Stimulated activated CD4-positive, alpha-beta T cell treated with anti-CD3 and anti-CD28 coated beads, Interleukin-15, amount 100 ng/mL, for 24 hours (primary cell): Measurements from ENCODE around the gene TMEM88.
A peak's percentile ranks its signal among the peaks of the same experiment; 100 is the strongest.

Experiments
- DNase-seq: peaks from one replicate; pipeline ENCODE4 v3.0.0-alpha.2; 2020

The TMEM88 gene

DNA sequence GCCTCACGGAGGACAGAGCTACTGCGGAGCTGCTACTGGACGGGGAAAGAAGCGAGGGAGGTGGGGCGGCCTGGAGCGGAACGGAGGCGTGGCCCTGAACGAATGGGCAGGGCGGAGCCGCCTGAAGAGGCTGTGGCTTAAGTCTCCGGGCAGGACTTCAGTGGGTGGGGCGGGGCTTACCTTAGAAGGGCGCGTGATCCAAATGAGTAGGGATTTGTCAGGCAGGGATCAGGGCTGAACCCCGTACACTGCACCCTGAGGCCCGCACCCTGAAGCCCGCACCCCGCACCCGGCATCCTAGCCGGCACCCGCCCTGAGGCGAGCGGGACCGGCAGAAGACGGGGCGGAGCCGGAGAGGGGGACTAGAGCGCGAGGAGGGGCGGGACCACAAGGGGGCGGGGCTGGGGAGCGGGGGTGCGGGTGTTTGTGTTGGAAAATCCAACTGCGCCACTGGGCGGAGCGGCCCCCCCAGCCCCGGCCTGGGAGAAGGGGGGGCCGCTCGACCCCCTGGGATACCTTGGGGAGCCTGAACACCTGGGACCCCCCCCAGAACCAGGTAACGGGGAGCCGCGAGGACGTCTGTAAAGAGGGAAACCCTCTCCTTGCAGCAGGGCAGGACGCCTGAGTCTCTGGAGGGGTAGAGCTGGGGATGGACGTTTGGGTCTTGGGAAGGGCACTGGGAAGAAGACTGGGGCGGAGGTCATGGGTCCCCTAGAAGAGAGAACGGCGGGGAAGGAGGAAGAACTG, 20.9 kb upstream of the TMEM88 start, which contains the start of gene KDM6B:
Gene KDM6B (plus strand): TSS at position 423 of the 747 bp plus-strand sequence. CDS start 11,338 bp downstream, outside the sequence.
- DNase-seq: peak; percentile 94

DNA sequence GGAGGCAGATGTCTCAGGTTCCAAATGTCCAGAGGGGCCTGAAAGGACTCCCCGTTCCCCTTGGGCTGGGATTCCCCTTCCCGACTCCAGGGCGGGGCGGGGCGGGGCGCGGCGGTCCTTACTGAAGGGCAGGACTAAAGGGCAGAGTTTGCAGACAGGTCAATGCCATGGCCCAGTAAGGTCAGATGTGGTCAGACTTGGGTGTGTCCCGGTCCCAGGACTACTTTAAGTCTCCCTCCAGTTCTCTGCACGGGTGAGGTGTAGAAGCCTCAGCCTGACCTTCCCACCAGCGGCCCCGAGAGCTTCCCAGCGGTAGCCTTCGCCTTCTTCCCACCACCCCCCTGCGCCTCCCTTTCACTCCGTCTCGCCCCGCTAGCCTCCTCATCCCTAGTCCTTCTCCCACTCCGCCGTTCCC, 20.3 kb upstream of the TMEM88 start:
- DNase-seq: peak; percentile 59

DNA sequence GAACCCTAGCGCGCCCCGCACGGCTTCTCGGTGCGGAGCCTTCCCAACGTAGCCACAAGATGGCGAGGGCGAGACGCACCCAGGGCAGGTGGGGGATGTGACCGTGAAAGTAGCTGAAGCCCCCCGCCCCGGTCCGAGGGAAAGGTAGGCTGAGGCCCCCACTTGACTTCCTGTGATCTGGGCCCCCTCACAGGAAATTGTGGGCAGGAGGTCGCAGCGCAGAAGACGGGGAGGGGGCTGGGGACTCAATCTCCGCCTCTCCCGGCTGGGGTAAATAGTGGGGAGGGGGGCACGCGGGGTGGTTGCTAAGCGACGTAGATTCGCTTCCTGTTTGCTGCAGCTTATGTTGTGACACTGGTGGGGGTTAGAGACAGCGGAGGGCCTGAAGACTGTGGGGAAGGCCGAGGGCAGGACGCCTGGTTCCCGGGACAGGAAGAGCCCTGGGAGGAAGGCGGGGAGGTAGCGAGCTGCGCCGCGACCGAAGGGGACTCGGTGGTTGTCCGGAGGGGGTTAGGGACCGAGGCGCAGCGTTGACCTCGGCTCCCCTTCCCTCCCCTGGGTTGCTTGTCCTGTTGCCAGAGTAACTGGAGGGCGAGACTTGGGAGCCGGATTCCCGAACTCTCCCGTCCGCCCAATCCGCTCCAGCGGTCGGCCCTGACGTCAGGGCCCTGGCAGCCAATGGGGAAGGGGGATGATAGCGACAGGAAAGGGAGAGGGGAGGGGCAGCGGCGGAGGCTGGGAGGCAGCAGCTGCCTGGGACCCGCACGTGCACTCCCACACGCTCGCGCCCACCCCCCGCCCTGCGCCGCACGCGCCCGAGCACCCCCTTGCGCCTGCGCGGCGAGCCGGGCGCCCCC, 19.7 kb upstream of the TMEM88 start:
- DNase-seq: peak; percentile 95

DNA sequence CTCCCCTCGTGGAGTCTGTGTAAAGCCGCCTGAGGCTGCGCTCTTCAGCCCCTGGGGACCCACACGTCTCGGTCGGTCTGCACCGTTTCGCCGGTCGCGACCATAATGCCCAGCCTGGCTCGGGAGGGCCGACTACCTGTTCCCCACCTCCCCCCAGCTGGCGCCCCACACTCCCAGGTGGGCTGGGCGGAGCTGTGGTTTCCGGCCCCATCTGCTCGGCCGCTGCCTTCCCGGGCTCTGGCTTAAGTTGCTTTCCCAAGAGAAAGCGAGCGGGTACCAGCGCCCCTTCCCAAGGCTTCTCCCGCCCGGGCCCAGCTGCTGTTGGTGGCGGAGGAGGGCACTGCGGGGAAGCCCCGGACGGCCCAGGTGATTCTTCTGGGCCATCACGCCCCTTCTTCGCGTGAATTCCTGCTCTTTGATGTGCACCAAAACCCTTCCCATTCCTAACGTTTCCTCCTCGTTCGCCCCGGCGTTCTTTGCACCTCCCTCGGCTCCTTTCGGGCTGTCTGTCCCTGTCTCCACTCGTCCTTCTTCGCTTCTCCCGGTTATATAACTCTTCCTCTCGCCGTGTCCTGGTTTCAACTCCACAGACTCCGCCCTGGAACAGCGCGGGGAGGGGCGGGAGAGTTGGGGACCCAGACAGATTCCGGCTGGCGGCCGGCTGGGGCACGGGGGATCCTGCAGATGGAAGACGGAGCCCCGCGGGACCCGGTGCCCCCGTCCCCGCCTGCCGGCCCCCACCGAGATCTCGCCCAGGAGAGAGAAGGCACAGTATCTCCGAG, 18.9 kb upstream of the TMEM88 start:
- DNase-seq: peak; percentile 72

DNA sequence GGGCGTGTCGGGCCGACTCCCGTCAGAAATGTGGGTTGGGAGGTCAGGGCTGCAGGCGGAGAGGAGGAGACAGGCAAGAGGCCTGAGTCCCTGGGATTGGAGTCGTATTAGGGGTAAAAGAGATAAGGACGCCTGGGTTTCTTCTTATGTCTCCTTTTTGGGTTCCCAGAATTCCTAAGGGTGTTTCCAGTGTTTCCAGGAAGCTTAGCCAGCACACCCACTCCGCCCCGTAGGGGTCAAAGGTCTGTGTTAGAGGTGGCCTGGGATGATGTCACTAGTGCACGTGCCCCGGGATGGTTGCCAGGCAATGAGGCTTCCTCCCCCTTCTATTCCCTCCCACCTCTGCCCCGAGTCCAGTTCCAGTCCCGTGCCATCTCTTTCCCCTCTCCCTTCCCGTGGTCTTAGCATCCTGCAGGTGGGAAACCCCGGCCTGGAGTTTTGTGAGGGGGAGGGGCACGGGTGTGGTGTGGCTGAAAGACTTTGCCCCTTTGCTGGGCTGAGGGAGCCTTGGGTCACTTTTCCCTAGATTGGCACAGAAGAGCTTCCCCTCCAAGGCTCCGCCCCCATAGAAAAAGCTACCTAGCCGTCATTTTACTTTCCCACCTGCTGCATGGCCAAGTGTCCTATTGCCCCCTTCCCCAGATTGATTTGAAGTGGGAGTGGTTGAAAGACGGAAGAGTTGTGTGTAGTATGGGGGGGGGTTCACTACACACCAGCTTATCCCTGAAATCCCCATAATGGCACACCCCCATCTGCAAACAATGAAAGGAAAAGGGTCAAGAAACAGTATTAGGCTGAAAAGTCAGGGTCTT, 18.1 kb upstream of the TMEM88 start:
- DNase-seq: peak; percentile 83

DNA sequence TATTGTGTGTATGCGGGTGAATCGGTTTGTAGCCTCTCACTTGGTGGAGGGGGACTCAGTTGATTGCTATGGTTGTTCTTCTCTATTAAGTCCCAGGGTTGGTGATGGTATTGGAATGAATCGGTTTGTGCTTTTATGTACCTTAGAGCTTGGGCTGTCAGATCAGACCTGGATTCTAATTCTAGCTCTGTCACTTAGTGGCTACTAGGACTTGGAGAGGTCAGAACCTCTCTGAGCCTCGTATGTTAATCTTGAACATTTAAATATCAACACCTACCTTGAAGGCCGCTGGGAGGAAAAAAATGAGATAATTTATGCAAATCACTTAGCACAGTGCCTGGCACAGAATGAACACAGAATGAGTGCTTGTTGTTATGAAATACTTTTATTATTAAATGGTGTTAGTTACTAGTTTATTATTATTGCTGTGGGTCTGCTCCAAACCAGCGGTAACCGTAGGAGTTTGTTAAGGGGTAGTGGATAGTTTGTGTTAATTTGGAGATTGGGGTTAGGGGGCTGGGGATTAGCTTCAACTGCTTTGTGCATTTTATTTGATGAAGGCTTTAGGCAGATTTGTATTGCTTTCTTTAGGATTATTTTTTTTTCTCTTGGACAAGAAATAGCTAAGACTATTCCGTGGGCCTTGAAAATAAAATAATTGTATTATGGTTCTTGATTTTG, 17.3 kb upstream of the TMEM88 start:
- no peak for DNase-seq

DNA sequence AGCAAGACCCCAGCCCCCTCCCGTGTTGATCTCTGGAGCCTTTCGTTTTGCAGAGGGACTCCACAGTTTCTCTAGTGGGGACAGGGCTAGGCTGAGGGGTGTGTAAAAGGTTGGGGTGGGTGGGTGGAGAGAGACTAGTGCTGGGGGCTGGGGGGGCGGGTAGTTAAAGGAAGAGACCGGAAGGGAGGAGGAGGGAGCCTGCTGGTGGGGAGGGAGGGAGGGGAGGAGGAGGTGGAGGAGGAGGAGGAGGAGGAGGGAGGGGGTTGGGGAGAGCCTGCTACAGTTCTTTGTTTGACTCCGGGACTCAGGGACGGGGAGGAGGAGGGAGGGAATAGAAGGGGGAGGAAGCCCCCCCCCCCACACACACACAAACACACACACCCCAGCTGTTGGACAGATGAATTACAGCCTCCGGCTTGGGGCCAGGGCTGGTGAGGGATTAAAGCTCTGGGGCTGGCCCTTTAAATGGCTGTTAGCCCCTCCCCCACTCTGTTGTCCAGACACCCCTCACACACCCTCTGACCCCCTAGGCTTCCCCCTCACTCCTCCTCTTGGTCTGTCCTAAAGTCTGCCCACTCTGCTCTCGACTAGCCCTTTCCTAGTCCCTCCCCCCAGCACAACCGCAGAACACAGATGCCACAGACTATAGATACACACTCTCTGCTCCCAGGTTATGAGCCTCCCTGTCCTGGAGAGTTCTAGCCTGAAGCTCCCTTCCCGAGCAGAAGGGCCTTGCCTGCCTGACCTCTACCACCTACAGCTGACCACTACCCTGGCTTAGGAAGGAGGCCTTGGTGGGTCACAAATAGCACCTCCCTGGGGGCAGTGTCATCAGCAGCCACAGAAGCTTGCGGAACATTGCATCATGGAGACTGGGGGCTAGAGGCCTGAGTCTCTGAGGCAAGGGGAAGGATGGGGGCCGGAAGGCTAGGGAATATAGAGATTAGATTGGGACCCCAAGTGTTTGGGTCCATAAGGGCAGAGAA, 16.5 kb upstream of the TMEM88 start:
- no peak for DNase-seq

DNA sequence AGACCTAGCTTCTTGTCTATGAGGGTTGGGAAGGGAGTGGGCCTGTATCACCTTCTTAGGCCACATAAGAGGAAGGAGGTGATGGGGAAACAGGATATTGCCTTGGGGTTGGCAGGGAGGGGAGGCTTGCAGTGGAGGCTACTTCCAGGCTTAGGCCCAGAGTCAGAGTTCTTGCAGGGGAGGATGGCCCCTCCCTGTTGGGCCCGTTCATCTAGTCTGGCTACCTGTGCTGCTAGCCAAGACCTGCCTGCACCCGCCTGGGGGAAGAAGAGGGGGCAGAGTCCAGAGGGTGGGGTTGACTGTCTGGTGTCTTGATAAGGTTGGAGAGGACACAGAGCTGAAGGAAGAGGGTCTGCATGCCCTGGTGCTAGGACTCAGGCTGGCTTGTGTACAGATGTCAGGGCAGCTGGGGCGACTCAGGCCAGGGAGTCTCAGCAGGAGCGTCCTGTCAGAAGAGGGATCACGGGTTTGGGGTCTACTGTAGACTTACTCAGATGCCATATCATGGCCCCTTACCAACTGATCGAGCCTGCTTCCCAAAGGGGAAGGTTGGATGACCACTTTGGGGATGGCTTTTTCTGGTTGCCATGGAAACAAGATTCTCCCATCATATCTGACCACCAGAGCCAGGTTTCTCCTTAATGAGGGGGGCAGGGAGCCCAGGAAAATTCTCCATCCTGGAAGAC, 15.5 kb upstream of the TMEM88 start:
- no peak for DNase-seq

DNA sequence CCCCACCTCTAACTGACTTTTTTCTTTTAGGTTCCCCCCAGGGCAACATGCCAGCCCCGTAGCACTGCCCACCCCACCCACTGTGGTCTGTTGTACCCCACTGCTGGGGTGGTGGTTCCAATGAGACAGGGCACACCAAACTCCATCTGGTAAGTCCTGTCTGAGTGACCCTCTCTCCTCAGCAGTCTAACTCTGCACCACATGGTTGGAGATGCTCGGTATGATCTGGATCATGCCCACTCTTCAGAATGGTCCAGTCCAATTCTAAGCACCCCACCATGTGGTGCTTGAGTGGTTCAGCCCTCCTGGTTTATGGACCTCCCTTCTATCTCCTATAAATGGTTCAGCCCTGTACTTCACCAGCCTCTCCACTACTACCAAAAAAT, 15.0 kb upstream of the TMEM88 start:
- no peak for DNase-seq

DNA sequence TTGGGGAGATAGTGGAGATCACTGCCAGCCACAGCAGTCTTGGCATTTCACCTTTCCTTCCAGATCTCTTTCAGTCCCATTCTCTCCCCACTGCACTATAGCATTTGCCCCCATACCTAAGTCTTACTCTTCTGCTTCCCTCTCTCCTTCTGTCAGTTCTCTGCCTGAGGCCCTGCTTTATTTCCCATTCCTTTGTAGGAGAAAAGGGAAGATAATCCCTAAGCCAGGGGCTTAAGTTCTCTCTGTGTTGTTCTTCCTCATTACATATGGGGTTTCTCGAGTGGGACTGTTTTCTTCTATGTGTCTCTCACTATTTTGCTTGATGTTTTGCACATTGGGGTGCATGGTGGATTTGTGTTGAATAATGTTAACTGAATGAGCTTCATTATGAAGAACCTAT, 14.4 kb upstream of the TMEM88 start:
- DNase-seq: no peak

DNA sequence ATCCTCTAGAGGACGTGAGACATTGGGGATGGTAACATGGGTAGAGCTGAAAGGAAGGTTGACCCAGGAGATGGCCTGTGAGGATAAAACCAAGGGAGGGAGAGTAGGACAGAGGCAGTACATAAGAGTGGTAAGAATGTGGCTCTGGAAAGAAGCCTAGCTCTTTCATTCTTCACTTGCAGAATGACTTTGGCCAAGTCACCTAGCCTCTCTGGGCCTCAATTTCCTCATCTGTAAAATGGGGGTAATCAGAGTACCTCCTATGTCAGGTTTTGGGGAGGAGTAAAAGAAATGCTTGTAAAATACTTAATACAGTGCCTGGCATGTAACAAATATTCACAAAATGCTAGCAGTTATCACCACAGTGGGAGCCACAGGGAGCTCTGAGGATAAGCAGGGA, 14.0 kb upstream of the TMEM88 start:
- no peak for DNase-seq

DNA sequence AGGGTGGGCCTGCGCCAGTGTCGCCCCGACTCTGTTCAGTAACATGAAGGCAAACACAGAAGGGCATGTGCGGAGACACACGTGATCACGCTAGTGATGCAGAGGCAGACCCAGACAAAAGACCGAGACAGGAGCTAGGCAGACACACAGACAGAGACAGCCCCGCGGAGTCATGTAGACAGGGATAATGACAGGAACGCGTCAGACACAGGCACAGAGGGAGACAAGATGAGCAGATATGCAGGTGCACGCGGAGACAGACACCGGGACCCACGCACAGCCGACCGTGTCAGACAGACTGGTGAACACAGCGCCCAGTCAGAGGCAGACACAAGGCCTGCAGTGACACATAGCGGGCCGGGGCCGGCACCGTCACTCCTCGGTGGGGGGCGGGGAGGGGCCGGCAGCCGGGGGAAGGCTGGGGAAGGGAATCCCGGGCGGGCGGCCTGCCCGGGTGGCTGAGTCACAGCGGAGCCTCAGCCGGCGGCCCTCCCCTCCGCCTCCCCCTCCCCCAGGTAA, 13.4 kb upstream of the TMEM88 start:
- DNase-seq: peak; percentile 94

DNA sequence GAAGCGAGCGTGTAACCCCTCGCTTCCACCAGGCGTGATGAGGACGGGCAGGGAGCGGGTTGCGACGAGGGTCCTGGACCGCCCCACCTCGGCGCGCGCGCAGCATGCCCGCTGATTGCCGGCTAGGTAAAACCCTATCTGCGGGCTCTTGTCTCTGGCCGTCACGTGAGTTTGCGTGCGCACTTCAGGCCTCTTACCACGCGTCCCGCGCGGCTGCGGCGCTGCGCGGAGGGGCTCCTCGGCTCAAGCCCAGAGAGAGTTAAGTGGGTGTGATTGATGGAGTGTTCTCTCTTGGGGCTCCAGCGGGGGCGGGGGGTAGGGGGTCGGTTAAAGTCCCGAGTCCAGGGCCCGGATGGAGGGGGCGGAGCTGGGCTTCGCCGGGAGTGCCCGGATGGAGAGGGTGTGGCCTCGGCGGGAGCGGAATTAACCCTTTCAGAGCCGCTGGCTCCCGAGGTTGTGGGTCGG, 12.9 kb upstream of the TMEM88 start:
- peak; percentile 89 for DNase-seq

DNA sequence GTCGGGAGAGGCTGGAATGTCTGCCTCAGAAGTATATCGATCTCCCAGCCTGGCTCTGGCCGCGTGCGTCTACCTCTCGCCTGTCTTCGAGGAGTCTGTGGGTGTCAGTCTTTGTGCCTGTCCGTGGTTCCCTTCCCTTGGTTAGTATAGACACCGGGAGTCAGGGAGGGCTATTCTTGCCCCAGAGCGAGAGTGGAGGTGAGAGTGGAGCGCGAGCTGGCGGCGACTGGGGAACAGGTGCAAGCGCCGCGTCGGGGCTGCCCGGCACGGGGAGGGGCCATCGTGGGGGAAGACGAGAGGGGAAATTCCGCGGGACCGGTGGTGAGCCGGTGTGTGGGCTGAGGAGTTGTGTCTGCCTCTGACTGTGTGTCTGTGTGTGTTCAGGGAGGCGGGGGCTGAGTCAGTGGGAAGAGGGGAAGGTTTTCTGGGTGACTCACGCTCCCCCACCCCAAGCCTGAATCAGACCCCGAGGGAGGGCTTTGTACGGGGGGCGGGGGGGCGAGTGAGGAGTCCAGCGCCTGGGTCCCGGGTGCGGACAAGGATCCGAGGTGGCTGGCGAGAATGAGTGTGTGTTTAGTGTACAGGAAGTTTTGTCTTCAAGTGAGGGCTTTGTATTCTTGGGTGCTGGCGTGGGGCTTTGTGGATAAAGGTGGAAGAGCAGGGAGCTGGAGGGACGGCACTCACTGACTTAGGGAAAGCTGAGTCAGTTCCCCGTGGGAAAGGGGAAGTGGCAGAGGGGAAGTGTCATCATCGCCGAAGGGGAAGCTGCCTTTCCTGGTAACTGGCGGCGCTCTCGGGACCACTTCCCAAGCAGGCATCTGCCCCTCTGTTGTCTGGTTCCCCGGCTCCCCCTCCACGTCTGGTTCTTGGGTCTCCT, 12.2 kb upstream of the TMEM88 start:
- DNase-seq: peak; percentile 98

DNA sequence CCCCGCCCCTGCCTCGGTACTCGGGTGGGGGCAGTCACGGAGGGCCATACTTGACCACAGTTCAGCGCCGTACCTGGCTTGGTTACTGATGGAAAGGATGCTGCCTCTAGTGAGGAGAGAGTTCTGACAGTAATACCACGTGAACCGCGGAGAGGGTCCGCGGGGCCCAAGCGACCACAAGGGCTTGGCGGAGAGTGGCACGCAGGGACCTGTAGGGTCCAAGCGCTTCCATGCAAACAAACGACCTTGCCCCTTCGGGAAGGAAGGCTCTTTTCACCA, 11.7 kb upstream of the TMEM88 start:
- no peak for DNase-seq

DNA sequence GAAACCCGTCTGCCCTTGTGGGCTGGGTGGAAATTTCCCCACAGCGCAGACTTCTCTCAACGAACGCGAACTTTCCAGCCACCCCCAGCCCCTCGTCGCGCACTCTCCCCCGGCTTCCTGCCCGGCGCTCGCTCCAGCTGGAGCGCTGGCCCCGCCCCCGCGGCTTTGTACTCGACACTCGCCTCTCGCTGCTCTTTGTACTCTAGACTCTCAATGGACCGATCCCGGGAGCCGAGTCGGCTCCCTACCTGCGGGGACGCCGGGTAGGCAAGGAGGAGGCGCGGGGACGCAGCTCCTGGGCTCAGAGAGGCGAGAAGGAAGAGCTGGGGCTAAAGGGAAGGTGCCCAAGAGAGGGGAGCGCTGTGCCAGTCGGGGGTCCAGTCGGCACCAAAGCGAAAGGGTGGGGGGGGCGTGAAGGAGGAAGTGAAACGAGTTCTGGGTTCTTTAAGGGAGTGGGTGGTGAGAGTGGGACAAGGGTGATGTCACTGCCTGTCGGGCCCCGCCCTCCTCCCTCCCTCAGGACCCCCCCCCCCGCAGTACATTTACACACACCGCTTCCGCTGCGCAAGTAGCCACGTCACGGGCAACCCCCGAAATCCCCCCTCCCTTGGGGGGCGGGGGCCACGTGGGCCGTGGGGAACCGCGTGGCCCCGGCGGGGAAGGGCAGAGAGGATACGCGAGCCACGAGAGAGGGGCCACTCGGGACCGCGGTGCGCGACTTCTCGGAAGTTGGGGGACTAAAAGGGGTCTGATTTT, 11.2 kb upstream of the TMEM88 start:
- DNase-seq: peak; percentile 94

DNA sequence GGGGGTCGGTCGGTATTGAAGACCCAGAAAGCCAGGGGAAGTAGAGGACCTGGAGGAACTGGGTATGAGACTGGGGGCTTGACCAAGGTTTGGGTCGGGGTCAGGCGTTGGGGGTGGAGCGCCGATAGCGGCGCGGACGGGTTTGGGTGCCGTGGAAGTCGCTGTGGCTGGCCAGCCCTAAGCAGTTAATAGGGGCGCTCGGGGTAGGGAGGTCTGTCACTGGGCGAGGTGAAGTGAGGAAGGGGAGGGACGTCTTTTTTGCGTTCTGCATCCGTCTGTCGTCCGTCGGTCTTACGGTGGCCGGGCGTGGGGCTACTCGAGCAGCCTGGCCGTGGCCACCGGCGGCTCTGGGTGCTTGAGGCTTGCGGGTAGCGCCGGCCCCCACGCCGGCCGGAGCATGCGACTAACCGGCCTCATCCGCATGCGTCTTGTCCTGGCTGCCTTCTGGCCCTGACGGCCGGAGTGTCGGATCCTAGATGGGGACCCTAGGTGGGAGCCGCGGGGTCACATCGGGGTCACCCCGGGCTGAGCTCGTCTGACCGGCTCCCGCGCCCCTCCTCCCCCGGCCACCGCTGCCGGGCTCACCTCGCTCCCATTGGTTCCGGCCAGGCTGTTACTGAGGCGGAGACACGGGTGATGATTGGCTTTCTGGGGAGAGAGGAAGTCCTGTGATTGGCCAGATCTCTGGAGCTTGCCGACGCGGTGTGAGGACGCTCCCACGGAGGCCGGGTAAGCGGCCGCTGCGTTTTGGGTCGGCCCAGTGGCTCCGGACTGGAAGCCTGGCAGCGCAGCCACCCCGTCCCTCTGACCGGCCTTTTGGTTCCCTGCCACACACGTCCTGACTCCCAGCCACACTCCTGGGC, 10.3 kb upstream of the TMEM88 start:
- DNase-seq: peak; percentile 90
